ENCODE measurements around the gene GPR155. TPM values are rescaled to one million over a fixed set of nuclear protein-coding genes. Genes with fewer than 3 reads are reported as not detected.

GPR155 gene
- total RNA-seq, 2 experiments from 2014 or later: 1.9 TPM

- Histone ChIP-seq H3K4me1 (ENCODE audit: insufficient read depth, low read length, poor library complexity, severe bottlenecking) (no peaks in the 10 kb centered on the region), H3K79me2 (ENCODE audit: insufficient read depth, low read depth, low read length) (no peaks in the 10 kb centered on the region), H3K36me3 (ENCODE audit: insufficient read depth, low read length) (peaks cover 34% of the 10 kb centered on the region), H3K9me2 (ENCODE audit: insufficient read depth, low read length) (no peaks in the 10 kb centered on the region), H2AFZ (ENCODE audit: low read length) (no peak overlapping the region), H3K27ac (ENCODE audit: low read depth, low read length, poor library complexity, severe bottlenecking) (no peak overlapping the region), H3K4me2 (ENCODE audit: low read length) (no peak overlapping the region), H4K20me1 (ENCODE audit: insufficient read depth, low read length) (no peaks in the 10 kb centered on the region), H3K9me3 (ENCODE audit: low read length) (no peaks in the 10 kb centered on the region), H3K4me3 (ENCODE audit: low read depth, low read length, poor library complexity, severe bottlenecking) (no peak overlapping the region)
- no peak for TF ChIP-seq EZH2phosphoT487 (IDR thresholded peaks at IDR 0.05; ENCODE audit: borderline replicate concordance, low read depth, low read length)
- TF ChIP-seq, protein P1, sequence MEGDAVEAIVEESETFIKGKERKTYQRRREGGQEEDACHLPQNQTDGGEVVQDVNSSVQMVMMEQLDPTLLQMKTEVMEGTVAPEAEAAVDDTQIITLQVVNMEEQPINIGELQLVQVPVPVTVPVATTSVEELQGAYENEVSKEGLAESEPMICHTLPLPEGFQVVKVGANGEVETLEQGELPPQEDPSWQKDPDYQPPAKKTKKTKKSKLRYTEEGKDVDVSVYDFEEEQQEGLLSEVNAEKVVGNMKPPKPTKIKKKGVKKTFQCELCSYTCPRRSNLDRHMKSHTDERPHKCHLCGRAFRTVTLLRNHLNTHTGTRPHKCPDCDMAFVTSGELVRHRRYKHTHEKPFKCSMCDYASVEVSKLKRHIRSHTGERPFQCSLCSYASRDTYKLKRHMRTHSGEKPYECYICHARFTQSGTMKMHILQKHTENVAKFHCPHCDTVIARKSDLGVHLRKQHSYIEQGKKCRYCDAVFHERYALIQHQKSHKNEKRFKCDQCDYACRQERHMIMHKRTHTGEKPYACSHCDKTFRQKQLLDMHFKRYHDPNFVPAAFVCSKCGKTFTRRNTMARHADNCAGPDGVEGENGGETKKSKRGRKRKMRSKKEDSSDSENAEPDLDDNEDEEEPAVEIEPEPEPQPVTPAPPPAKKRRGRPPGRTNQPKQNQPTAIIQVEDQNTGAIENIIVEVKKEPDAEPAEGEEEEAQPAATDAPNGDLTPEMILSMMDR (conservative IDR thresholded peaks at IDR 0.05; ENCODE audit: low read length): no peak
- POLR2A ChIA-PET: interaction anchor here (0.6 to 1.6 kb wide), 3 partner anchors 10 to 1623 kb away, joined by 5 to 8 read pairs (median 6); no protein-coding TSS in a partner anchor
- no TSS peak for BruUV-seq (replicated peaks)
- CTCF ChIA-PET (ENCODE audit: unreplicated experiment): no interaction called here
- intact Hi-C loops (cut with micrococcal nuclease; ENCODE audit: unreplicated experiment): no loop called here
- no peak for DNase-seq (ENCODE audit: low spot score)
These were observed 103.0 kb downstream of the GPR155 start for GRCh38 chr2:174383796-174384195.

Other genes starting within 250 kb of the GPR155 start
- gene OLA1, start 238.5 kb downstream of the GPR155 start, total RNA-seq (2014; rRNA removed; shearing (Covaris generic)): 66.0 and 69.5 TPM in 2 replicates
- 107 and 116 TPM in 2 replicates for gene OLA1, start 238.5 kb downstream of the GPR155 start, total RNA-seq (2022)
- gene SP9, start 152.1 kb downstream of the GPR155 start, total RNA-seq (2014; rRNA removed; shearing (Covaris generic)): not detected in 2 replicates
- gene SP9, start 152.1 kb downstream of the GPR155 start, total RNA-seq (2022): not detected in 2 replicates
- gene SCRN3, start 91.3 kb downstream of the GPR155 start, total RNA-seq (2014; rRNA removed; shearing (Covaris generic)): 6.1 and 11.8 TPM in 2 replicates
- 10.6 and 13.0 TPM in 2 replicates for gene SCRN3, start 91.3 kb downstream of the GPR155 start, total RNA-seq (2022)
- gene WIPF1, start 110.8 kb upstream of the GPR155 start, total RNA-seq (2014; rRNA removed; shearing (Covaris generic)): 22.7 and 27.1 TPM in 2 replicates
- 183 and 192 TPM in 2 replicates for gene WIPF1, start 110.8 kb upstream of the GPR155 start, total RNA-seq (2022)